Liver (tissue), 9 donors: ENCODE measurements around the gene RABEP2. TPM values are rescaled to one million over a fixed set of nuclear protein-coding genes. Genes with fewer than 3 reads are reported as not detected.

Source experiments
- DNase-seq: peaks from one replicate; pipeline ENCODE4 v3.0.0-alpha.2; 2017; ENCODE audit warnings: low spot score
- H3K27ac ChIP-seq, 2 donors: one replicate each; pipeline ENCODE4 v1.7.0; 2013; ENCODE audit warnings: inconsistent platforms in 2 of 2, low read length in 2 of 2, control low read depth in 1 of 2, low read depth in 1 of 2, mild to moderate bottlenecking in 1 of 2
- H3K27me3 ChIP-seq, 4 donors: one replicate each; pipeline versions ENCODE4 v1.6.1 to v1.7.0; 2013; ENCODE audit warnings: low read length in 3 of 4, inconsistent platforms in 1 of 4, mild to moderate bottlenecking in 1 of 4, moderate library complexity in 1 of 4; ENCODE audit not compliant: control insufficient read depth in 4 of 4, insufficient read depth in 4 of 4
- H3K36me3 ChIP-seq, 4 donors: one replicate each; pipeline versions ENCODE4 v1.6.1 to v1.7.0; 2013; ENCODE audit warnings: low read length in 3 of 4, mild to moderate bottlenecking in 3 of 4, low read depth in 1 of 4, moderate library complexity in 1 of 4; ENCODE audit not compliant: control insufficient read depth in 4 of 4, insufficient read depth in 3 of 4
- H3K4me1 ChIP-seq, 4 donors: one replicate each; pipeline versions ENCODE4 v1.6.1 to v1.7.0; 2013; ENCODE audit warnings: low read length in 3 of 4, mild to moderate bottlenecking in 3 of 4, moderate library complexity in 1 of 4; ENCODE audit not compliant: control insufficient read depth in 4 of 4, insufficient read depth in 4 of 4
- H3K4me3 ChIP-seq, 3 donors: one replicate each; pipeline versions ENCODE4 v1.6.1 to v1.7.0; 2013; ENCODE audit warnings: low read length in 3 of 3, control low read depth in 1 of 3, low read depth in 1 of 3, mild to moderate bottlenecking in 1 of 3
- H3K9ac ChIP-seq, 2 donors: one replicate each; pipeline ENCODE4 v1.7.0; 2013; ENCODE audit warnings: low read length in 2 of 2, mild to moderate bottlenecking in 2 of 2, moderate library complexity in 2 of 2, control low read depth in 1 of 2, low read depth in 1 of 2
- H3K9me3 ChIP-seq, 4 donors: one replicate each; pipeline versions ENCODE4 v1.6.1 to v1.7.0; 2013; ENCODE audit warnings: low read length in 3 of 4; ENCODE audit not compliant: control insufficient read depth in 4 of 4
- EGR1 ChIP-seq, 2 donors: IDR thresholded peaks; 2 replicates each; pipeline ENCODE4 v1.6.1; 2016 to 2018; ENCODE audit warnings: antibody characterized with exemption in 2 of 2, low read depth in 2 of 2
- FOXA1 ChIP-seq: IDR thresholded peaks from 2 replicates; pipeline ENCODE4 v1.6.1; 2016; ENCODE audit warnings: antibody characterized with exemption
- FOXA2 ChIP-seq: IDR thresholded peaks from 2 replicates; pipeline ENCODE4 v1.6.1; 2016; ENCODE audit warnings: antibody characterized with exemption
- GABPA ChIP-seq, 2 donors: IDR thresholded peaks in 1 of 2; conservative IDR thresholded peaks in 1 of 2; 2 replicates each; pipeline ENCODE4 v1.6.1; 2016; ENCODE audit warnings: antibody characterized with exemption in 2 of 2, mild to moderate bottlenecking in 1 of 2, moderate library complexity in 1 of 2
- HNF4A ChIP-seq, 2 donors: conservative IDR thresholded peaks; 2 replicates each; pipeline ENCODE4 v1.6.1; 2016; ENCODE audit warnings: antibody characterized with exemption in 2 of 2, mild to moderate bottlenecking in 2 of 2
- HNF4G ChIP-seq: IDR thresholded peaks from 2 replicates; pipeline ENCODE4 v1.6.1; 2016; ENCODE audit warnings: antibody characterized with exemption
- JUND ChIP-seq, 2 donors: IDR thresholded peaks; 2 replicates each; pipeline ENCODE4 v1.6.1; 2016; ENCODE audit warnings: antibody characterized with exemption in 2 of 2
- NR2F2 ChIP-seq: IDR thresholded peaks from 2 replicates; pipeline ENCODE4 v1.6.1; 2016; ENCODE audit warnings: antibody characterized with exemption
- RAD21 ChIP-seq, 2 donors: IDR thresholded peaks; 2 replicates each; pipeline ENCODE4 v1.6.1; 2016; ENCODE audit warnings: antibody characterized with exemption in 2 of 2, mild to moderate bottlenecking in 2 of 2
- RXRA ChIP-seq, 2 donors: IDR thresholded peaks; 2 replicates each; pipeline ENCODE4 v1.6.1; 2017 to 2018; ENCODE audit warnings: antibody characterized with exemption in 2 of 2, mild to moderate bottlenecking in 1 of 2
- SP1 ChIP-seq: IDR thresholded peaks from 2 replicates; pipeline ENCODE4 v1.6.1; 2018; ENCODE audit warnings: antibody characterized with exemption, mild to moderate bottlenecking
- TAF1 ChIP-seq: conservative IDR thresholded peaks from 2 replicates; pipeline ENCODE4 v1.6.1; 2016; ENCODE audit warnings: antibody characterized with exemption, mild to moderate bottlenecking
- YY1 ChIP-seq: IDR thresholded peaks from 2 replicates; pipeline ENCODE4 v1.6.1; 2016; ENCODE audit warnings: antibody characterized with exemption, mild to moderate bottlenecking
- WGBS: extraction: QIAGEN DNeasy Blood & Tissue Kit; methylation state at CpG from one replicate; pipeline ENCODE4 v1.1.7; 2013; 5-methylcytosine and 5-hydroxymethylcytosine counted together
- polyA plus RNA-seq, 2 donors: library from polyadenylated mRNA; stranded (reverse) in 1 of 2; unstranded in 1 of 2; fragments of 200-250 nt in 1 of 2; fragments of >200 nt in 1 of 2; fragmentation: Nextera tagmentation in 1 of 2; extraction: Ambion mirVana in 1 of 2; gene quantifications; one replicate each; pipeline versions ENCODE4 v1.2.1 to v1.2.3, GENCODE V29; 2013 to 2015
- total RNA-seq, 2 donors: library from RNA; depleted of rRNA; stranded (reverse); fragments of >200 nt; gene quantifications; one replicate each; pipeline ENCODE4 v1.2.3, GENCODE V29; 2014
- TF ChIP-seq, protein P1 (sequence below): fragments of 150-350 bp; IDR thresholded peaks from 2 replicates; pipeline ENCODE4 v1.5.1; 2017; ENCODE audit warnings: improper control_type of control experiment, low read depth, low read length; ENCODE audit not compliant: missing input control
- TF ChIP-seq, protein P2 (sequence below): IDR thresholded peaks from 2 replicates; pipeline ENCODE4 v1.6.1; 2016; ENCODE audit warnings: antibody characterized with exemption
- TF ChIP-seq, protein P3 (sequence below): IDR thresholded peaks from 2 replicates; pipeline ENCODE4 v1.6.1; 2016; ENCODE audit warnings: antibody characterized with exemption
- TF ChIP-seq, protein P4 (sequence below): IDR thresholded peaks from 2 replicates; pipeline ENCODE4 v1.6.1; 2016; ENCODE audit warnings: antibody characterized with exemption
- donor health status: healthy.
- donor health status: healthy.
- donor health status: healthy.
- donor health status: healthy.
- donor health status: healthy.

RABEP2 gene
- total and polyA plus RNA-seq, 4 donors, result 3.0 to 16.1 (median 8.3) TPM

DNA sequence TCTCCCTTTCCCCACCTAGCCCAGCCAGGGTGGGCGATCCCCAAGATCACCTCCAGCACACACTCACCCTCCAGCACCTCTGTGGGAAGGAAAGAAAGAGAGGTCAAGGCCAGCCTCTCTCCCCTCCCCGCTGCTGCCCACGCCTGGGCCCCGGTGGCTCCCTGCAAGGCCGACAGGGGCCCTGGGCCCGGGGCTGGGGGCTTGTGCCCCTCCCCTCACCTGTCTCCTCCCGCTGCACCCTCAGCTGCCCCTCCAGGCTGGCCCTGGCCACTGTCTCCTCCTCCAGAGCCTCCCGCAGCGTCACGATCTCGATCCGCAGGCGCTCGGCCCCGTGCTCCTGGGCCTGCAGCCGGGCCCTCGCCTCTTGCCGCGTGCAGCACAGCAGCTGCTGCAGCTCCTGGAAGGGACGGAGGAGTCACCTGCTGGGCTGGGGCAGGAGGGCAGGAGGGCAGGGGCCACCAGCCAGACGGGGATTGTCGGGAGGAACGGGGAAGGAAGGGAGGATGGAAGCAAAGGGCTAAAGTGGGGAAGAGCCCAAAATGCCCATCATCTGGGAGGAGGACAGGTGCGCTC lies 19.2 kb downstream of the RABEP2 start:
- Histone ChIP-seq H3K4me3 (no peak overlapping the region), H3K27ac (no peak overlapping the region), H3K9ac (no peak overlapping the region), H3K27me3 (no peaks in the 10 kb centered on the region), H3K36me3 (peaks cover 0 to 18% (median 11%) of the 10 kb centered on the region in 4 donors), H3K4me1 (no peaks in the 10 kb centered on the region), H3K9me3 (no peaks in the 10 kb centered on the region)
- DNase-seq, result no peak
- TF ChIP-seq, protein P1, sequence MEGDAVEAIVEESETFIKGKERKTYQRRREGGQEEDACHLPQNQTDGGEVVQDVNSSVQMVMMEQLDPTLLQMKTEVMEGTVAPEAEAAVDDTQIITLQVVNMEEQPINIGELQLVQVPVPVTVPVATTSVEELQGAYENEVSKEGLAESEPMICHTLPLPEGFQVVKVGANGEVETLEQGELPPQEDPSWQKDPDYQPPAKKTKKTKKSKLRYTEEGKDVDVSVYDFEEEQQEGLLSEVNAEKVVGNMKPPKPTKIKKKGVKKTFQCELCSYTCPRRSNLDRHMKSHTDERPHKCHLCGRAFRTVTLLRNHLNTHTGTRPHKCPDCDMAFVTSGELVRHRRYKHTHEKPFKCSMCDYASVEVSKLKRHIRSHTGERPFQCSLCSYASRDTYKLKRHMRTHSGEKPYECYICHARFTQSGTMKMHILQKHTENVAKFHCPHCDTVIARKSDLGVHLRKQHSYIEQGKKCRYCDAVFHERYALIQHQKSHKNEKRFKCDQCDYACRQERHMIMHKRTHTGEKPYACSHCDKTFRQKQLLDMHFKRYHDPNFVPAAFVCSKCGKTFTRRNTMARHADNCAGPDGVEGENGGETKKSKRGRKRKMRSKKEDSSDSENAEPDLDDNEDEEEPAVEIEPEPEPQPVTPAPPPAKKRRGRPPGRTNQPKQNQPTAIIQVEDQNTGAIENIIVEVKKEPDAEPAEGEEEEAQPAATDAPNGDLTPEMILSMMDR, result no peak
- TF ChIP-seq RXRA (IDR thresholded peaks at IDR 0.05) (no peak), HNF4A (conservative IDR thresholded peaks at IDR 0.05) (no peak), EGR1 (IDR thresholded peaks at IDR 0.05; ENCODE audit: low read depth in 2 of 2) (no peak)
- WGBS, result 94% methylated on average over 24 of the region's 24 CpGs

DNA sequence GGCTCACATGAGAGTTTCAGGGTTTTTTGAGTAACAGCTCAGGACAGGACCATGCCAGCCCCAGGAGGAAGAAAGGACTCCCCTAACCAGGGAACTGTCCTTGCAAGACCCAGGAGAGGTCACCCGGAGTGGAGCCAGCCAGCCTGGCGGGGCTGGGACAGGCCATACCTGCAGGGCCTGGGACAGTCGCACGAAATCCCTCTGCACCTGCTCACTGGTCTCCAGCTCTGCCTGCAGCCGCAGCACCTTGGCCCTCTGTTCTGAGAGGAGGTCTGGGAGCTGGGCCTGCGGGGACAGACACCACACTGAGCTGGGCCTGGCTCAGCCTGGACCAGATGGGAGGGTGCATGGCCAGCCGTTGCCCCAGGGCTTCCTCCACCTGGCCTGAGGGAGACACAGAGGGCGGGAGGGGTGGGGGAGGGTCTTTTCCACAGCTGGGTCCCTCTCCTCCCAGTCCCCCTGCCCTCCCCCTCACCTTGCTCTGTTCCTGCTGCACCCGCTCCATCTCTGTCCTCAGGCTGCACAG lies 19.7 kb downstream of the RABEP2 start:
- H3K36me3 ChIP-seq, result peaks cover 0 to 16% (median 9%) of the 10 kb centered on the region in 4 donors
- no peaks in the 10 kb centered on the region for H3K27me3 ChIP-seq
- DNase-seq, result no peak

DNA sequence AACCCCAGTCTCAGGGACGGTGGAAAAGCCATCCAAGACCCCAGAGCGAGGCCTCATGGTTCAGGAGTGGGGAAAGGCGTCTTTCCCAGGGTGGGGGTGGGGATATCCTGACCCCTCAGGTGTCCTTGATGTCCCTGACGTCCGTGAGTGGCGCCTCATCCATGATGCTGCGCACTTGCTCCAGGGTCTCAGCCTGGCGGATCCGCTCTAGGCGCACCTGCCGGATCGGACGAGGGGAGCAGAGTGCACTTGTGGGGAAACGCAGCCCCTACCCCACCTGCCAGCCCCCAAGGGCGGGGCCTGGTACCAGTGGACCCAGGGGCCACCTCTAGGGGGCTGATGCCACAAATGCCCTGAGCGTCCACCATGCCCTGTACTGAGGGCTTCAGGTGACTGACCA lies 20.2 kb downstream of the RABEP2 start:
- H3K27me3 ChIP-seq, result no peaks in the 10 kb centered on the region
- H3K9me3 ChIP-seq, result no peaks in the 10 kb centered on the region
- no peak overlapping the region for H3K4me3 ChIP-seq
- no peak overlapping the region for H3K27ac ChIP-seq
- WGBS, result 98% methylated on average over 16 of the region's 16 CpGs
- H3K4me1 ChIP-seq, result no peaks in the 10 kb centered on the region
- peaks cover 0 to 16% (median 9%) of the 10 kb centered on the region in 4 donors for H3K36me3 ChIP-seq
- no peak for DNase-seq
- no peak overlapping the region for H3K9ac ChIP-seq
- TF ChIP-seq, protein P1, result no peak
- TF ChIP-seq NR2F2, result no peak
- no peak for TF ChIP-seq GABPA (IDR thresholded peaks at IDR 0.05 in 1 of 2, conservative IDR thresholded peaks at IDR 0.05 in 1 of 2)
- no peak for TF ChIP-seq YY1
- TF ChIP-seq, protein P2, sequence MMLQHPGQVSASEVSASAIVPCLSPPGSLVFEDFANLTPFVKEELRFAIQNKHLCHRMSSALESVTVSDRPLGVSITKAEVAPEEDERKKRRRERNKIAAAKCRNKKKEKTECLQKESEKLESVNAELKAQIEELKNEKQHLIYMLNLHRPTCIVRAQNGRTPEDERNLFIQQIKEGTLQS, result no peak
- TF ChIP-seq TAF1, result no peak
- TF ChIP-seq, protein P3, sequence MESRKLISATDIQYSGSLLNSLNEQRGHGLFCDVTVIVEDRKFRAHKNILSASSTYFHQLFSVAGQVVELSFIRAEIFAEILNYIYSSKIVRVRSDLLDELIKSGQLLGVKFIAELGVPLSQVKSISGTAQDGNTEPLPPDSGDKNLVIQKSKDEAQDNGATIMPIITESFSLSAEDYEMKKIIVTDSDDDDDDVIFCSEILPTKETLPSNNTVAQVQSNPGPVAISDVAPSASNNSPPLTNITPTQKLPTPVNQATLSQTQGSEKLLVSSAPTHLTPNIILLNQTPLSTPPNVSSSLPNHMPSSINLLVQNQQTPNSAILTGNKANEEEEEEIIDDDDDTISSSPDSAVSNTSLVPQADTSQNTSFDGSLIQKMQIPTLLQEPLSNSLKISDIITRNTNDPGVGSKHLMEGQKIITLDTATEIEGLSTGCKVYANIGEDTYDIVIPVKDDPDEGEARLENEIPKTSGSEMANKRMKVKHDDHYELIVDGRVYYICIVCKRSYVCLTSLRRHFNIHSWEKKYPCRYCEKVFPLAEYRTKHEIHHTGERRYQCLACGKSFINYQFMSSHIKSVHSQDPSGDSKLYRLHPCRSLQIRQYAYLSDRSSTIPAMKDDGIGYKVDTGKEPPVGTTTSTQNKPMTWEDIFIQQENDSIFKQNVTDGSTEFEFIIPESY, result no peak
- TF ChIP-seq HNF4G, result no peak
- no peak for TF ChIP-seq RAD21 (IDR thresholded peaks at IDR 0.05)
- TF ChIP-seq EGR1 (IDR thresholded peaks at IDR 0.05; ENCODE audit: low read depth in 2 of 2), result no peak
- TF ChIP-seq JUND (IDR thresholded peaks at IDR 0.05), result no peak

More for the DNA sequence above, 19.7 kb downstream of the RABEP2 start:
- no peak overlapping the region for H3K9ac ChIP-seq
- H3K4me1 ChIP-seq, result no peaks in the 10 kb centered on the region
- TF ChIP-seq YY1, result no peak
- no peak for TF ChIP-seq HNF4G
- TF ChIP-seq, protein P3, result no peak
- no peak for TF ChIP-seq SP1
- TF ChIP-seq, protein P4, sequence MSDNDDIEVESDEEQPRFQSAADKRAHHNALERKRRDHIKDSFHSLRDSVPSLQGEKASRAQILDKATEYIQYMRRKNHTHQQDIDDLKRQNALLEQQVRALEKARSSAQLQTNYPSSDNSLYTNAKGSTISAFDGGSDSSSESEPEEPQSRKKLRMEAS, result no peak
- no peak for TF ChIP-seq FOXA1
- no peak for TF ChIP-seq TAF1
- TF ChIP-seq, protein P2, result no peak
- TF ChIP-seq JUND (IDR thresholded peaks at IDR 0.05), result no peak
- no peak for TF ChIP-seq FOXA2
- TF ChIP-seq NR2F2, result no peak
- H3K9me3 ChIP-seq, result no peaks in the 10 kb centered on the region
- H3K27ac ChIP-seq, result no peak overlapping the region
- WGBS, result 97% methylated on average over 9 of the region's 9 CpGs
- H3K4me3 ChIP-seq, result no peak overlapping the region
